MCF 10A (cell line): ENCODE results near the gene SLC16A2. TPM values are rescaled to one million over a fixed set of nuclear protein-coding genes. Genes with fewer than 3 reads are reported as not detected.

Experiments
- BruUV-seq: library from RNA; stranded (reverse); fragments of 400-500 nt; replicated peaks from 2 replicates; lab custom pipeline; 2021; lab: Mats Ljungman, UMichigan
- CTCF ChIA-PET: fragments of 300-600 bp; sonication (Branson Sonifier 250); formaldehyde crosslinking; extraction: SDS; loops from one replicate; lab custom pipeline; 2021; ENCODE audit warnings: antibody characterized with exemption, inconsistent platforms; lab: Yijun Ruan, JAX
- POLR2A ChIA-PET: fragments of 300-600, 350-650 bp; sonication (Branson Sonifier 250); formaldehyde crosslinking; extraction: SDS; loops from one replicate; lab custom pipeline; 2020; ENCODE audit warnings: antibody characterized with exemption, inconsistent platforms; lab: Yijun Ruan, JAX
- DNase-seq: peaks from one replicate; pipeline ENCODE4 v3.0.0-alpha.2; 2018; ENCODE audit not compliant: unreplicated experiment
- H3K27ac Mint-ChIP-seq: one replicate; pipeline ENCODE4 v1.8.0; 2022; ENCODE audit warnings: mild to moderate bottlenecking, low read depth, mixed read lengths; ENCODE audit not compliant: unreplicated experiment
- H3K27me3 Mint-ChIP-seq: one replicate; pipeline ENCODE4 v1.8.0; 2022; ENCODE audit warnings: mixed read lengths; ENCODE audit not compliant: insufficient read depth, unreplicated experiment
- H3K36me3 Mint-ChIP-seq: one replicate; pipeline ENCODE4 v1.8.0; 2022; ENCODE audit warnings: mild to moderate bottlenecking, moderate library complexity, mixed read lengths; ENCODE audit not compliant: insufficient read depth, unreplicated experiment
- H3K4me1 Mint-ChIP-seq: one replicate; pipeline ENCODE4 v1.8.0; 2022; ENCODE audit warnings: mixed read lengths; ENCODE audit not compliant: insufficient read depth, unreplicated experiment
- H3K4me3 Mint-ChIP-seq: one replicate; pipeline ENCODE4 v1.8.0; 2022; ENCODE audit warnings: mild to moderate bottlenecking, moderate library complexity, mixed read lengths; ENCODE audit not compliant: unreplicated experiment
- H3K9me3 Mint-ChIP-seq: one replicate; pipeline ENCODE4 v1.8.0; 2022; ENCODE audit warnings: mixed read lengths; ENCODE audit not compliant: unreplicated experiment
- CTCF ChIP-seq: fragments of 200-600 bp; IDR thresholded peaks from one replicate; pipeline ENCODE4 v1.8.0; 2022; ENCODE audit warnings: antibody characterized with exemption, mild to moderate bottlenecking; ENCODE audit not compliant: unreplicated experiment
- intact Hi-C: fragments of 100-400 bp; cut with micrococcal nuclease; formaldehyde crosslinking; loops from 2 replicates; pipeline ENCODE4 v1.14.1; 2022
- total RNA-seq: library from RNA; stranded (reverse); gene quantifications from 2 replicates; pipeline ENCODE4 v1.2.3, GENCODE V29; 2022

Gene SLC16A2
- total RNA-seq, 1 experiment from 2014 or later = 11.9 TPM

- ChIA-PET CTCF (no interaction called here), POLR2A (interaction anchor here (1.0 kb wide), 1 partner anchor 20 kb away, joined by 3 read pairs; no protein-coding TSS in a partner anchor)
- peaks cover 14% of the 10 kb centered on the region for H3K27me3 Mint-ChIP-seq
- no peaks in the 10 kb centered on the region for H3K9me3 Mint-ChIP-seq
- H3K4me1 Mint-ChIP-seq = no peaks in the 10 kb centered on the region
- no peak for DNase-seq
- no peaks in the 10 kb centered on the region for H3K36me3 Mint-ChIP-seq
- BruUV-seq = no TSS peak
- no peak overlapping the region for H3K4me3 Mint-ChIP-seq
- intact Hi-C loops = loop anchor here (10.0 kb wide), 1 partner anchor 109 kb away; no protein-coding TSS in a partner anchor
- no peak overlapping the region for H3K27ac Mint-ChIP-seq
- no peak for TF ChIP-seq CTCF
Observed at GRCh38 chrX:74426071-74426470, 4.8 kb downstream of the SLC16A2 start.

GRCh38 chrX:74426615-74427014 is 5.3 kb downstream of the SLC16A2 start:
- no peak for DNase-seq
- POLR2A ChIA-PET = interaction anchor here (1.0 kb wide), 1 partner anchor 19 kb away, joined by 3 read pairs; no protein-coding TSS in a partner anchor
- H3K27ac Mint-ChIP-seq = no peak overlapping the region
- H3K4me3 Mint-ChIP-seq = no peak overlapping the region
- no TSS peak for BruUV-seq
- intact Hi-C loops = loop anchor here (10.0 kb wide), 1 partner anchor 108 kb away; no protein-coding TSS in a partner anchor
- H3K4me1 Mint-ChIP-seq = no peaks in the 10 kb centered on the region
- TF ChIP-seq CTCF = no peak
- H3K27me3 Mint-ChIP-seq = peaks cover 14% of the 10 kb centered on the region
- no peaks in the 10 kb centered on the region for H3K9me3 Mint-ChIP-seq
- H3K36me3 Mint-ChIP-seq = no peaks in the 10 kb centered on the region
- CTCF ChIA-PET = no interaction called here

GRCh38 chrX:74431797-74432196 is 10.5 kb downstream of the SLC16A2 start:
- POLR2A ChIA-PET = interaction anchor here (0.8 to 1.0 kb wide), 2 partner anchors 11 to 169 kb away, joined by 3 read pairs; no protein-coding TSS in a partner anchor
- H3K27me3 Mint-ChIP-seq = peaks cover 30% of the 10 kb centered on the region
- TF ChIP-seq CTCF = no peak
- no peaks in the 10 kb centered on the region for H3K9me3 Mint-ChIP-seq
- no peak overlapping the region for H3K4me3 Mint-ChIP-seq
- no TSS peak for BruUV-seq
- no peaks in the 10 kb centered on the region for H3K36me3 Mint-ChIP-seq
- CTCF ChIA-PET = interaction anchor here (0.6 to 1.1 kb wide), 3 partner anchors 8 to 15 kb away, joined by 3 to 4 read pairs (median 3); partner anchors contain the start of gene SLC16A2
- DNase-seq = peak; percentile 26
- peaks cover 6% of the 10 kb centered on the region for H3K4me1 Mint-ChIP-seq
- H3K27ac Mint-ChIP-seq = no peak overlapping the region
- intact Hi-C loops = no loop called here

GRCh38 chrX:74434336-74434735 is 13.0 kb downstream of the SLC16A2 start:
- intact Hi-C loops = no loop called here
- TF ChIP-seq CTCF = no peak
- Mint-ChIP-seq H3K27ac (no peak overlapping the region), H3K36me3 (no peaks in the 10 kb centered on the region), H3K27me3 (peaks cover 25% of the 10 kb centered on the region), H3K4me1 (peaks cover 6% of the 10 kb centered on the region), H3K9me3 (no peaks in the 10 kb centered on the region), H3K4me3 (no peak overlapping the region)
- CTCF ChIA-PET = no interaction called here
- no peak for DNase-seq
- POLR2A ChIA-PET = no interaction called here
- no TSS peak for BruUV-seq
